Chondrocyte (in vitro differentiated cells): ENCODE data around the gene UBXN10. TPM values are rescaled to one million over a fixed set of nuclear protein-coding genes. Genes with fewer than 3 reads are reported as not detected.

ENCODE experiments used
- DNase-seq: peaks from one replicate; pipeline ENCODE4 v3.0.0; 2021; ENCODE audit warnings: mixed read lengths, low spot score
- H3K27ac Mint-ChIP-seq: one replicate; pipeline ENCODE4 v1.8.0; 2021; ENCODE audit warnings: mild to moderate bottlenecking, moderate library complexity, mixed read lengths; ENCODE audit not compliant: unreplicated experiment
- H3K27me3 Mint-ChIP-seq: 2 replicates; pipeline ENCODE4 v1.8.0; 2021; ENCODE audit warnings: low read depth, mixed read lengths
- H3K36me3 Mint-ChIP-seq: 2 replicates; pipeline ENCODE4 v1.8.0; 2021; ENCODE audit warnings: low read depth, mixed read lengths
- H3K4me1 Mint-ChIP-seq: 2 replicates; pipeline ENCODE4 v1.8.0; 2021; ENCODE audit warnings: low read depth, mild to moderate bottlenecking, mixed read lengths
- H3K4me3 Mint-ChIP-seq: one replicate; pipeline ENCODE4 v1.8.0; 2021; ENCODE audit warnings: mild to moderate bottlenecking, moderate library complexity, mixed read lengths; ENCODE audit not compliant: unreplicated experiment
- H3K9me3 Mint-ChIP-seq: 2 replicates; pipeline ENCODE4 v1.8.0; 2021; ENCODE audit warnings: low read depth, mixed read lengths
- CTCF ChIP-seq: fragments of 200-600 bp; sonication (generic); IDR thresholded peaks from 2 replicates; pipeline ENCODE4 v1.5.0; 2021; ENCODE audit warnings: antibody characterized with exemption, mild to moderate bottlenecking, moderate library complexity
- total RNA-seq: library from RNA; stranded (reverse); gene quantifications from 3 replicates; pipeline ENCODE4 v1.2.1, GENCODE V29; 2021

Gene UBXN10
- total RNA-seq, 1 donor from 2014 or later: not detected

- Mint-ChIP-seq H3K4me1 (peaks cover 3% of the 10 kb centered on the region), H3K4me3 (no peak overlapping the region), H3K9me3 (no peaks in the 10 kb centered on the region), H3K27me3 (peaks cover 13% of the 10 kb centered on the region), H3K27ac (no peak overlapping the region), H3K36me3 (no peaks in the 10 kb centered on the region)
- DNase-seq: peak; percentile 75
- TF ChIP-seq CTCF: no peak
Observed at GRCh38 chr1:20149601-20150325, 36.1 kb upstream of the UBXN10 start.

GRCh38 chr1:20150326-20150705 lies 35.6 kb upstream of the UBXN10 start:
- no peaks in the 10 kb centered on the region for H3K36me3 Mint-ChIP-seq
- no peak for TF ChIP-seq CTCF
- no peak overlapping the region for H3K27ac Mint-ChIP-seq
- H3K27me3 Mint-ChIP-seq: peaks cover 13% of the 10 kb centered on the region
- H3K4me3 Mint-ChIP-seq: no peak overlapping the region
- H3K9me3 Mint-ChIP-seq: no peaks in the 10 kb centered on the region
- peak; percentile 64 for DNase-seq
- H3K4me1 Mint-ChIP-seq: peaks cover 3% of the 10 kb centered on the region

GRCh38 chr1:20150969-20151368 lies 34.9 kb upstream of the UBXN10 start:
- DNase-seq: peak; percentile 26
- Mint-ChIP-seq H3K9me3 (no peaks in the 10 kb centered on the region), H3K4me1 (peaks cover 3% of the 10 kb centered on the region), H3K27me3 (peaks cover 13% of the 10 kb centered on the region), H3K4me3 (no peak overlapping the region), H3K27ac (no peak overlapping the region), H3K36me3 (no peaks in the 10 kb centered on the region)
- TF ChIP-seq CTCF: no peak

GRCh38 chr1:20151906-20152598 lies 33.8 kb upstream of the UBXN10 start:
- no peaks in the 10 kb centered on the region for H3K9me3 Mint-ChIP-seq
- H3K4me3 Mint-ChIP-seq: peak overlapping the region; percentile 62
- peaks cover 3% of the 10 kb centered on the region for H3K4me1 Mint-ChIP-seq
- H3K27ac Mint-ChIP-seq: no peak overlapping the region
- peak; percentile 98 for TF ChIP-seq CTCF
- DNase-seq: peak; percentile 86
- H3K36me3 Mint-ChIP-seq: no peaks in the 10 kb centered on the region
- peaks cover 11% of the 10 kb centered on the region for H3K27me3 Mint-ChIP-seq

- peak; percentile 63 for TF ChIP-seq CTCF
- Mint-ChIP-seq H3K9me3 (no peaks in the 10 kb centered on the region), H3K27me3 (peaks cover 14% of the 10 kb centered on the region), H3K4me3 (no peak overlapping the region), H3K4me1 (peaks cover 3% of the 10 kb centered on the region), H3K36me3 (no peaks in the 10 kb centered on the region), H3K27ac (no peak overlapping the region)
- DNase-seq: peak; percentile 86
Observed at GRCh38 chr1:20152599-20152930, 33.3 kb upstream of the UBXN10 start.
